ENCODE results near the gene STAT3. TPM values are rescaled to one million over a fixed set of nuclear protein-coding genes. Genes with fewer than 3 reads are reported as not detected.

Gene STAT3
- polyA plus RNA-seq, 10 donors: 40.2 to 62.7 (median 49.9) TPM

DNA sequence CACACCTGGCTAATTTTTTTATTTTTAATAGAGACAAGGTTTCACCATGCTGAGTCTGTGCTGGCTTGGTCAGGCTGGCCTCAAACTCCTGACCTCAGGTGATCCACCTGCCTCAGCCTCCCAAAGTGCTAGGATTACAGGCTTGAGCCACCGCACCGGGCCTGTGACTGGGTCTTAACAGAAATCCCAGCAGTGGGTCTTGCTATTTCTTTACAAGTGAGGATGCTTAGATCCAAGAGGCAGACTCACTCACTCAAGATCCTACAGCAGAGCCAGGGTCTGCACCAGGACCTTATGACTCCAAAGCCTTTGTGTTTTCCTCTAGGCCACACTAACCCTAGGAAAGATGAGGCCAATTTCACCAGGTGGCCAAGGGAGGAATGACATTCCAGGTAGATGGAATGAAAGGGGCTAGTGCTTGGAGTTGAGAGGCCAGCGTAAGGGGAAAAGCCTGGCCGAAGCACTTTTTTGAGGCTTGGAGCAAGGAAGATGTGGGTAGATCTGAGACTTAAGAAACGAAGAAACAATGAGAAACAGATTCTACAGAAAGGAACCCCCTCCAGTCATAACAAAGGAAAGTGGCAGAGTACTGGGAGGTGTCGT lies 105.7 kb downstream of the STAT3 start:
- DNase-seq: no peak

- no peak for DNase-seq
Measured at GRCh38 chr17:42281571-42282096, 106.6 kb downstream of the STAT3 start.

DNA sequence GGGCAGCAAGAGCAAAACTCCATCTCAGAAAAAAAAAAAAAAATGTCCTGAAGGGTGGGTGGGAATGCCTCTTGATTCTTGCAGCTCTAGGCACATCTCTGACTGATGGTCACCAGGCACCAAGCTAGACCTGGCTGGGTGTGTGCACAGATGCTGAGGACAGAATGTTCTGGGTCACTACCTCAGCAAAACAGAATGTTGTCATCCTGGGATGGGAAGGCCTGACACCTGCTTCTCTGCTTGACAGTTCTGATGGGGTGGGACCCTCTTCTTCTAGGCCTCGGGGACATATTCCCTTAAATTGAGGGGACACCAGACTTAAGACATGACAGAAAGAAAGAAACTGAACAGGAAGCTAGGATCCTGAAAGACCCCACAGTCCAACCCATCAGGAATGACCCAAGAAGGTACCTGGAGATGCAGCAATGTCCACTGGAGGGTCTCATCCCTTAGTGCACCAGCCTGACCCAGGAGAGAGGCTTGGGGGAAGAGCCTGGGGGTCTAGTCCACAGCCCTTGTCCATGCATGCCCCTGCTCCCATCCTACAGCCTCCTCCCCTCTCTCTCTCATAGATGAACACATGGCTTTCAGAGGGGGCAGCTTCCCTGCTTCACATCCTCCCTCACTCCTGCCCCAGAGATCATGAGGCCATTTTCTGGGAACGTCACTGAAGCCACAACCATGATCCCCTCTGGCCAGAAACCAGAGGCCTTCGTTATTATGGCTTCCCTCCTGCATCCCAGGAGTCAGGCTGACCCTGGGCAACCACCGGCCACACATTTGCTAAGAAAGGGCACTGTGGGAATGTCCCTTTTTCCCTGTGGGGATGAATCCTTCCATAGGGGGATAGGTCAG lies 108.2 kb downstream of the STAT3 start:
- DNase-seq: no peak

GRCh38 chr17:42277342-42277712 lies 110.9 kb downstream of the STAT3 start:
- no peak for DNase-seq

GRCh38 chr17:42276609-42277341 lies 111.5 kb downstream of the STAT3 start:
- peak; percentile 59 to 79 (median 67) for DNase-seq

DNA sequence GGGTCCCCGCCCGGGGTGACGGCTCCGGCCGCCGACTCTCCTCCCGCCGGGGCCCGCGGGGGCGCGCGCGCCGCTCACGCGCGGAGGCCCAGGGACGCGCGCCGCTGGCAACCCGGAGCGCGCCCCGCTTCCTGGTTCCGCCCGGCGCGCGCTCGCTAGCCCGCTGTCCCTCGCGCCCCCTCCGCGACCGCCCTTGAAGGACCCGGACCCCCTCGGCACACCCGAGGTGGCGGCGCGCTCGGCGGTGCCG lies 112.0 kb downstream of the STAT3 start, which contains the start of gene STAT5B:
Gene STAT5B (minus strand): TSS at position 33 of the 250 bp plus-strand sequence. CDS start 44,264 bp downstream, outside the sequence.
- peak; percentile 71 to 85 (median 83) for DNase-seq

DNA sequence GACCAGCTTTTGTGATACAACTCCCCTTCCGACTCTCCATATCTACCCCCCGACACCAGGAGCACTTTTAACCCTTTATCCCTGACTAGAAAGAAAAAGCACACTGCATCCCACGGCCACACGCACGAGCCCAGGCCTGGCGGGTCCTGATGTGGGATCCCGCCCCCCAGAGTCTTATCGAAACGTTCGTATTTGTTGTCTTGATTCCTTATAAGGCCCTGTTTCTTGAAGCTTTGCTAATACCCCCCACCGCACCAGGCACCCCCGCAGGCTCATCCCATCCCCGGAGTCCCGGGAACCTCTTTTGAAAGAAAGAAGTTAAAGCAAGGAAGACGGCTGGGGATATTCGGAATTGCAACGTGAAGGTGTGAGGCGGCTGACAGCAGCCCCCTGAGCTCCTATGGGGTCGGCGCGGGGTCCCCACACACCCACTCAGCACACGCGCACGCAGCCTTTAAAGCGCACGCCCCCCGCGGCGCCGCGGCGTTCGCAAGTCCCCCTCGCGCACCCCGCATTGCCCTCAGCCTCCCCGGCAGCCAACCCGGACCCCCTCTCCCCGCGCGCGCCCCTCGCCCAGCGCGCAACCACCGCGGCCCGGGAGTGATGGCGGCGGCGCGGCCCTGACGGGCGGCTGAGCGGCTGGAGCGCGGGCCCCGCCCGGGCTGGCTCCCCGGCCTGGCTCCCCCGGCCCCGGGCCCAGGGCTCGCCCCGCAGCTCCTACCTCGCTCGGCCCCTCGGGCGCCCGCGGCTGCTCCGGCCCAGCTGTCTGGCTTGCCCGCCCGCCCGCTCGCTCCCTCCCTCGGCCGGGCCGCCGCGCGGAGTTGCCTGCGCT lies 112.5 kb downstream of the STAT3 start:
- DNase-seq: peak in 2 of 3 donors; percentile 44 to 77

DNA sequence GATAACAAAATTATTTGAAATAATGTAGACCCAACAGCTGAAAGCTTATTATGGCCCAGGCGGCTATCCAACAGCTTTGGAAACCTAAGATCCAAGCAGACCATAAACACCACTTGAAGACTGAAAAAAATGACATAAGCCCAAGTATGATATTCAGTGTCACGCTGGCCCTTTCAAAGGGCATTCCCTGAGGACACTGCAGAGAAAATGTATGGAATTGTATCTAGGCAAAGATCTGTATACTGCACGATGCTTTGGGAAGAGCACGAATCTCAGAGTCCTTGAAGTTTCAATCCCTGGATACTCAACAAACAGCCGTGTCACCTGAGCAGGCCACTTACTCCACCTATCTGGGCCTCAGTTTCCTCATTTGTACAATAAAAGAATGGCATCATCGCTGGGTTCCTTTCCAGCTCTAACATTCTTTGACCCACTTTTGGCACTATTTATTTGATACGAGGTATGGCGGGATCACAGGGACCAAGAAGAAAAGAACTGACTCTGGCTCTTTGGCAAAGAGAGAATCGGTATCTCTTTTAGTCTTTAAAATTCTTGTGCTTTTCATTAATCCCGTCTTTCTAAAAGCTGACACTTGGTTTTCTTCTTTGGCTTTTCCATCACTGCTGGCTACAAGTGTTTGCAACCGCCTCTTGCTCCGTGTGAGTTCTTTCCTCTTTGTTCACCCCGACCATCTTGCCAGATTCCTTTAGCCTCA lies 113.3 kb downstream of the STAT3 start:
- peak in 1 of 3 donors; percentile 28 for DNase-seq

GRCh38 chr17:42274253-42274542 lies 114.0 kb downstream of the STAT3 start:
- no peak for DNase-seq

DNA sequence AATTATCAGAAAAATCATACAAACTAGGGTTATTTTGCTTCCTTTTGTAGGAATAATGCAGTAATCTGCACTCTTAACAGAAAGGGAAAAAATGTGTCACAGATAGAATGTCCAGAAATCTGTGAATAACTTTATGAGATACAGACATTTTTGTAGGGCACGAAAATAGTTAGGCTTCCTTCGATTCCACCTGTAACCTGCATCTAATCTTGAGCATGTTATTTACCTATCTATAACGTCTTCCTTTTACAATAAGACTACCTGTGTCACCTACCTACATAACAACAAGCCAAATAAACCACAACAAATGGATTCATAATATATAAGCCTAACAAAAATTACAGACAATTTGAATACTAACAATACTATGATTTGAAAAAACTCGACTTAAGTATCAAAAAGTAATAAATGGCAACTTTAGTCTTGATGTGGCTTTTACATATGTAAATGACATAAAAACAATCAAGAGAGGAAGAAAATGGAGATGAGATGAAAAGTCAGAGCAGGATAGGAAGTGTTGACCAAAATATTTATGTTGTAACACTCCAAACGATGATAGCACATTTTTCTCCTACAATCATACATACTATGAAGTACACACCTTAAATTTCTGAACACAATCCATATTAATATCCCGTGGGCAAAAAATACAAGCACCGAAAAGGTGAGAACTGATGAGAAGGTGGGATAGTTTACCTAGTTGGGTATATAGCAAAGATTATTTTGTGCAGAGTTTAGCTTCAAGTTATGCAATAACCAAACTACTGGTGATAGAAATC lies 114.6 kb downstream of the STAT3 start:
- DNase-seq: no peak

DNA sequence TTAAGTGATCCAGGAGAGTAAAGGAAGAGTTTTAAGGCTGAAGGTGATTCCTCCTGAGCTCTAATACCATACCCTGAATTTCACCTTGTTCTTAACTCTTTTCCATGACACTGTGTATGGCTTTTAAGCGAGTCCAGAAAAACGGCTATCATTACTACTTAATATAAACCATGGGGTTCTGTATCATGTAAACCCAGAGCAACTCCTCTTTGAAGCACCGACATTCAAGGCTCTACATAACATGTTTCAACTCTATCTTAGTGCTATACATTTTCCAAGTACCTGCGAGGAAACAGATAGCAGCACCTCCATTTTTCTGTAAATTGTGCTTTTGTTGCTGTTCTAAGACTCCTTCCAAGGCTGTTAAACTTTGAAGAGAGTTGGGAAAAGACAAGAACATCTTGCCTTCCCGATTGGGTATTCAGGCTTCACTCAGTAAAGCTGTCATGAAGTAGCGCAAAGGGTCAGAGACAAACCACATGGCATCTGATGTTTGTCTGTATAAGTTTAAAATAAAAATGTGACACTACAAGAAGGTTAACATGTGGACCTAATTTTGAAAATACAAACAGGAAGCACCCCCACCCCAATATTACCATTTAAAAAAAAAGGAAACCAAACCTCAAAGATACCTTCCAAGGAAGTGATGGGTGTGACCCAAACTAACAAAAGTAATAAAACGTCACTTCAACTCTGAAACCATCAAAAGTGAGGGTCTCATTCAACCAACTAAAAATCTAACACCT lies 115.9 kb downstream of the STAT3 start:
- DNase-seq: no peak

- DNase-seq: no peak
Measured at GRCh38 chr17:42271779-42272035, 116.5 kb downstream of the STAT3 start.

- no peak for DNase-seq
Measured at GRCh38 chr17:42271006-42271778, 117.0 kb downstream of the STAT3 start.

GRCh38 chr17:42270596-42270995 lies 117.6 kb downstream of the STAT3 start:
- DNase-seq: no peak

GRCh38 chr17:42270170-42270535 lies 118.1 kb downstream of the STAT3 start:
- DNase-seq: no peak

DNA sequence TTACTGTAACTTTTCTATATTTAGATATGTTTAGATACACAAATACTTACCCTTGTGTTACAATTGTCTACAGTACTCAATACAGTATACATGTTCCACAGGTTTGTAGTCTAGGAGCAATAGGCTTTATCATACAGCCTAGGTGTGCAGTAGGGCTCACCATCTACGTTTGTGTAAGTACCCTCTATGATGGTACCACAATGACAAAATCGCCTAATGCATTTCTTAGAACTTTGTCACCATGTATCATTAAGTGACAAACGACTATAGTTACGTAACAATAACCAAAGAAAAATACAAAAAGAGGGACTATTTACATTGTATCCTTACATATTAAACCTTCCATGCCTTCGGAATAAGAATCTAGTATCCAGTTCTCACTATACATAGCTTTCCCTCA lies 120.0 kb downstream of the STAT3 start:
- no peak for DNase-seq

DNA sequence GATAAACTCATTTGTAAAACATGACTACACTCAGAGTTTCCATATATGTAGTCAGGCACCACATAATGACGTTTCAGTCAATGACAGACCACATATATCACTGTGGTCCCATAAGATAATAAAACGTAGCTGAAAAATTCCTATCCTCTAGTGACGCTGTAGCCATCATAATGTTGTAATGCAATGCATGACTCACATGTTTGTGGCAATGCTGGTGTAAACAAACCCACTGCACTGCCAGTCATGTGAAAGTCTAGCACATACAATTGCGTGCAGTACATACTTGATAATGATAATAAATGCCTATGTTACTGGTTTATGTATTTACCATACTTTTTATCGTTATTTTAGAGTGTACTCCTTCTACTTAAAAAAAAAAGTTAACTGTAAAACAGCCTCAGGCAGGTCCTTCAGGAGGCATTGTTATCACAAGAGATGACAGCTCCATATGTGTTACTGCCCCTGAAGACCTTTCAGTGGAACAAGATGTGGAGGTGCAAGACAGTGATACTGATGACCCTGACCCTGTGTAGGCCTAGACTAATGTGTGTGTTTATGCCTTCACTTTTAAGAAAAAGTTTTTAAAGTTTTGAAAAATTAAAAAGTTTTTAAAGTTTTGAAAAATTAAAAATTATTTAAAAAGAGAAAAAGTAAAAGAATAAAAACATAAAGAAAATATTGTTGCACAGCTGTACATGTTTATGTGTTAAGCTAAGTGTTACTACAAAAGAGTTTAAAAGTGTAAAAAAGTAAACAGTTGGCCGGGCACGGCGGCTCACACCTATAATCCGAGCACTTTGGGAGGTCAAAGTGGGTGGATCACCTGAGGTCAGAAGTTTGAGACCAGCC lies 121.1 kb downstream of the STAT3 start:
- peak in 1 of 3 donors; percentile 40 for DNase-seq

- DNase-seq: no peak
Measured at GRCh38 chr17:42266462-42266861, 121.8 kb downstream of the STAT3 start.

All from muscle of back (tissue), 11 donors.